Bronchial epithelial cell (primary cell): Measurements from ENCODE around the gene PKNOX1. TPM values are rescaled to one million over a fixed set of nuclear protein-coding genes. Genes with fewer than 3 reads are reported as not detected.
"Not testable (repeated sequence)": the region's sequence is repeated elsewhere in the genome, so short reads cannot be mapped to it uniquely, and the experiment has no call there.

Experiments used
- DNase-seq: peaks from one replicate; pipeline ENCODE4 v3.0.0-alpha.2; 2010; ENCODE audit warnings: low read depth
- FAIRE-seq: peaks from 2 replicates; lab custom pipeline; 2011; peaks lifted over from hg19 to GRCh38; lab: Jason Lieb, UNC
- H3K27me3 ChIP-seq: 2 replicates; pipeline ENCODE4 v1.5.1; 2011; ENCODE audit warnings: low read length; ENCODE audit not compliant: control insufficient read depth, insufficient read depth
- H3K36me3 ChIP-seq: 2 replicates; pipeline ENCODE4 v1.5.1; 2011; ENCODE audit warnings: low read length; ENCODE audit not compliant: control insufficient read depth, insufficient read depth
- H3K4me3 ChIP-seq: 2 replicates; pipeline ENCODE4 v1.5.1; 2011; ENCODE audit warnings: mild to moderate bottlenecking, low read depth, low read length, control low read depth
- total RNA-seq: library from RNA; depleted of rRNA; stranded (reverse); fragments of >200 nt; gene quantifications from 2 replicates; pipeline ENCODE4 v1.2.1, GENCODE V29; 2014
- TF ChIP-seq, protein P1 (sequence below): IDR thresholded peaks from 2 replicates; pipeline ENCODE4 v1.5.1; 2011; ENCODE audit warnings: mild to moderate bottlenecking, moderate library complexity, low read length, control low read depth, inconsistent platforms; ENCODE audit not compliant: insufficient read depth, severe bottlenecking

Gene PKNOX1
- total RNA-seq, 1 donor from 2014 or later, result 7.9 TPM

DNA sequence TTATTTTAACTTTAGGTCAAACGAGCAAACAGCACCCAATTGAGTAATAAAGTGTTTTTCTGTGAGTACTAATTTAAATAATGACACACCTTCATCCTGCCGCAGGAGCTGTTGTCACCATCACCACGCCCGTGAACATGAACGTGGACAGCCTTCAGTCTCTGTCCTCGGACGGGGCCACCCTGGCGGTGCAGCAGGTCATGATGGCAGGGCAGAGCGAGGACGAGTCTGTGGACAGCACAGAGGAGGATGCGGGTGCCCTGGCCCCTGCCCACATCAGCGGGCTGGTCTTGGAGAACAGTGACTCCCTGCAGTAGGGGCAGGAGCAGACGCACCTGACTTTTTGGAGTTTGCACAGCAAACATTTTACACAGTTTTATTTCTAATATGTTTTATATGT lies 55.4 kb downstream of the PKNOX1 start:
- peaks cover 12% of the 10 kb centered on the region for H3K36me3 ChIP-seq
- FAIRE-seq, result no peak
- no peaks in the 10 kb centered on the region for H3K27me3 ChIP-seq
- TF ChIP-seq, protein P1, sequence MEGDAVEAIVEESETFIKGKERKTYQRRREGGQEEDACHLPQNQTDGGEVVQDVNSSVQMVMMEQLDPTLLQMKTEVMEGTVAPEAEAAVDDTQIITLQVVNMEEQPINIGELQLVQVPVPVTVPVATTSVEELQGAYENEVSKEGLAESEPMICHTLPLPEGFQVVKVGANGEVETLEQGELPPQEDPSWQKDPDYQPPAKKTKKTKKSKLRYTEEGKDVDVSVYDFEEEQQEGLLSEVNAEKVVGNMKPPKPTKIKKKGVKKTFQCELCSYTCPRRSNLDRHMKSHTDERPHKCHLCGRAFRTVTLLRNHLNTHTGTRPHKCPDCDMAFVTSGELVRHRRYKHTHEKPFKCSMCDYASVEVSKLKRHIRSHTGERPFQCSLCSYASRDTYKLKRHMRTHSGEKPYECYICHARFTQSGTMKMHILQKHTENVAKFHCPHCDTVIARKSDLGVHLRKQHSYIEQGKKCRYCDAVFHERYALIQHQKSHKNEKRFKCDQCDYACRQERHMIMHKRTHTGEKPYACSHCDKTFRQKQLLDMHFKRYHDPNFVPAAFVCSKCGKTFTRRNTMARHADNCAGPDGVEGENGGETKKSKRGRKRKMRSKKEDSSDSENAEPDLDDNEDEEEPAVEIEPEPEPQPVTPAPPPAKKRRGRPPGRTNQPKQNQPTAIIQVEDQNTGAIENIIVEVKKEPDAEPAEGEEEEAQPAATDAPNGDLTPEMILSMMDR, result no peak
- H3K4me3 ChIP-seq, result no peak overlapping the region
- DNase-seq, result no peak

DNA sequence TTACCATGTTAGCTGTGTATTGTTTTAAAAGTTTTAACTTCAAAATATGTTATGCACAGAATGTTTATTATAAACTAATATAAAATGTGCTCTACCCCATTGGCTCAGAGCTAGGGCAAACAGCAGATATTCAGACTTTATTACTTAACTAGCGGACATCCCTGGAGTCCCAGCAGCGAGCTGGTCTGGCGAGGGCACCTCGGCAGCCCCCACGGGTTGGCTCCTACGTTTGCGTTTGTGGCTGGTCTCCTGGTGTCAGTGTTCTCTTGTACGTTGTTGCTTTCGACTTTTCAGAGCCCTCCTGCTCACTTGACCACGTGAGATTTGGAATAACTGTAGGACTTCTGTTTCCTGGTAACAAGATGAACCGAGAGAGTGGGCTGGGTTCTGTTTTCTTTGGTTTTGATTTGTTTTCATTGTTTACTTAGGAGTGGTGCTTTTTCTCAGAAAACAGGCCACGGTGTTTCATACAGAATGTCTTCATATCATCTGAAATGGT lies 56.8 kb downstream of the PKNOX1 start:
- TF ChIP-seq, protein P1, result no peak
- FAIRE-seq (no peak), DNase-seq (no peak)
- no peak overlapping the region for H3K4me3 ChIP-seq
- peaks cover 8% of the 10 kb centered on the region for H3K36me3 ChIP-seq
- no peaks in the 10 kb centered on the region for H3K27me3 ChIP-seq

DNA sequence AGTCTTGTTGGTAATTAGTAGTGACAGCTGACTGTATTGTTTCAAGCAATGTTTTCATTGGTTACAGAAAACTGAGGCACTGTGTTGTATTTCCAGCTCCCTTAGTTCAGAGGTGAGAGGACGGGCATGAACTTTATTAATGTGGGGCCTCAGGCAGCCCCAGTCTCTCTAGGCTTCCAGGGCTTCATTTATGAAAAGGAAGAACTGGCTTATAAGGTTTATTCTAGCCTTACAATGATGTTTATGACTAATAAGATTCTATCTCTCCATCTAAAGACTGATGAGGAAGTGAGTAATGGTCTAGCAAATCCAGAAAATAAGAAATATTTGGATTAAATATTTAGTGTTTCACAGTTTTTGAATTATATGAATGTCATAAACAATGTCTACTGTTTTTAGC lies 59.7 kb downstream of the PKNOX1 start:
- Histone ChIP-seq H3K36me3 (peaks cover 4% of the 10 kb centered on the region), H3K4me3 (no peak overlapping the region), H3K27me3 (no peaks in the 10 kb centered on the region)
- no peak for FAIRE-seq
- DNase-seq, result no peak
- TF ChIP-seq, protein P1, result no peak

DNA sequence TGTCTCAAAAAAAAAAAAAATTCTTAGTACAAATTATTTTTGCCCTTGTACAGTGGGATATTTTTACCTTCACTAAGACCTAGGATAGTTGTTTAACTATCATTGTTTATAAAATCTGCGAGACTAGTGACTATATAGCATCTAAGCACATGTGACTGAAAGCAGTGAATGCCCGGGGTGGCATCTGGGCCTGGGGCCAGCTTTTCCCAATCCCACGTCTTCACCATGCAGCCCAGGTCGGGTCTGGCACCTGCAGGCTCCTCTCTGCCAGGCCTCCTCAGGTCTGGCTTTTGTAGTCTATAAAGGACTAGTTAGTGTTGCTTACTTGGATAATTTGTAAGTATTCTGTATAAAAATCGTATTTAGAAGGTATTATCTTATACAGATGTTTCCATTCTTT lies 60.5 kb downstream of the PKNOX1 start:
- Histone ChIP-seq H3K27me3 (no peaks in the 10 kb centered on the region), H3K36me3 (peaks cover 3% of the 10 kb centered on the region), H3K4me3 (no peak overlapping the region)
- DNase-seq (no peak), FAIRE-seq (no peak)
- TF ChIP-seq, protein P1, result no peak

DNA sequence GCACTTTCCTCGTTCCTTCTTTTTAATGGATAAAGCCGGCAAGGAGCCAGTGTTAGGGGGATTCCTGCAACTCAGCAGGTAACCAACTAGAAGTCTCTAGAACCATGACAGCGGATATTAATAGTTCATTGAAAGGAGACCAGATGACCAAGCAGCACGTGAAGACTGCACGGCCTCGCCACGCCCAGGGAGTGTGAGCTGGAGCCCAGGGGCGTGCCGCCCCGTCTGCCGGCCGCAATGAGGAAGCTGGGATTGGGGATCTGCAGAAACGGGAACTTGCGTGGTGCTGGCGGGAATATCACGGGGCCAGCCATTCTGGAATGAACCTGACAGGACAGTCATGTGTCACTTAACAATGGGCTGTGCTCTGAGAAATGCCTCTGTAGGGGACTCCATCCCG lies 62.5 kb downstream of the PKNOX1 start:
- not testable (repeated sequence) for DNase-seq, FAIRE-seq, H3K4me3 ChIP-seq, H3K36me3 ChIP-seq, H3K27me3 ChIP-seq

DNA sequence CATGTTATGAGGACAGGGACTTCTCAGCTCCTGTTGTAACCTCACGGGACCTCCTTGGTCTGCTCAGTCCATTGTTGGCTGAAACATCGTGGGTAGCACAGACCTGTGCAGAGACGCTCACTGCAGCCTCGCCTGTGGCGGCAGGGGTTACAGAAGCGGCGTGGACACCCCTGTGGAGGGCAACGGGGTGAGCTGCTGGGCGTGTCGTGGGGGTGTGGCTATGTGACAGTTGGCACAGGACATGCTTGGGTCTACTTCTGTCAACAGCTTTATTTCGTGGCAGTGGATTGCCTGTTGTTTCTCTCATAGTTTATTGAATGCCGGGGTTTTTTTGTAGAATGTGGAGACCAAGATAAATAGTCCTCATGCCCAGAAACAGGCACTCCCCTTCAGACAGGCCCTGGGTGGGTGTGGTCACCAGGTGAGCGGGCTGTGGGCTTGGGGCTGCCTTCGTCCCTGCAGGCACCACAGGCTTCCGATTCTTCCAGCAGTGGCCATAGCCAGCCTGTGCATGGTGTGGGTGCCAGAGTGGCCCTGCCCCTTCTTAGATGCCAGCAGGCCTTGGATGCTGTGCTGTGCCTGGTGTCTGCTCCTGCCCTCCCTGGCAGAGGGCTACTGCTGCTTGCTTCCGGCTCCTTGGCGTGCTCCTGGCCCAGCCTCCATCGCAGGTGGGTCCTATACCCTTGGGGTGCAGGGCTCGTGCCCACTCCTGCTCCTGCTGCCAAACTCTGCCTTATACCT lies 63.7 kb downstream of the PKNOX1 start:
- not testable (repeated sequence) for FAIRE-seq

DNA sequence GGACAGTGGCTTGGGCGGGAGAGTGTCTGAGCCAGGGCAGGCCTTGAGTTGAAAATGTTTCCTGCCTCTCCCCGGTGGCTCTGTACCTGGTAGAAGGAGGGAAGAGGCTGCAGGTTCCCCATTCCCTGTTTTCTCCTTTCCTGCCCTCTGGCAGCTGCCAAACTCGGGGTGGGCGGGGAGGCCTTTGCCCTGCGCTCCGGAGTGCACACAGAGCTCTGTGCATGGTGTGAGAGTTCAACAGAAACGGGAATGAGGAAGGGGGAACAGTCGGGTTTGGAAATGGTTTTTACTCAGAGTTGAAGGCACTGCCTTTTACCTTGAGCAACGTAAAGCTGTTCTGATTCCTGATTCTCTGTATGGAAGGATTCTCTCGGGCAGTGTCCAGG lies 64.3 kb downstream of the PKNOX1 start:
- H3K27me3 ChIP-seq, DNase-seq, FAIRE-seq, H3K36me3 ChIP-seq, H3K4me3 ChIP-seq: not testable (repeated sequence)

More for the DNA sequence above, 63.7 kb downstream of the PKNOX1 start:
- H3K27me3 ChIP-seq, H3K36me3 ChIP-seq, DNase-seq, H3K4me3 ChIP-seq: not testable (repeated sequence)

DNA sequence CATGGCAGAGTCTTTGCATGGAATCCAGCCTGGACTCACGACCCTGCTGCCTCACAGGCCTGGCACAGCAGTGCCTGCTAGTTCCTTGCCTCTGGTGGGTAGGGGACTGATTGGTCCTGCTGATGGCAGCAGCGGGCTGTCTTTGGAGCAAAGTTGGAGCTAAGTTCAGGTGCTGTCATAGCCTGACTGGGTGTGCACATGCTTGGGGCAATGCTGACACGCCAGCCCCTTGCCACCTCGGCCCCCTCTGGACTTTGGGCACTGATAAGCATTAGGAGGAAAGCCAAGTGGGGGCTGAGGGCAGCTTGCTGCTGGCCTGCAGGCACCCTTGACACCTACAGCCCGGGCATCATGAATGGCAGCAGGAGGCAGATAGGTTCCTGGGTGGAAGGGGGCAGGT lies 67.8 kb downstream of the PKNOX1 start:
- not testable (repeated sequence) for DNase-seq, FAIRE-seq, H3K27me3 ChIP-seq, H3K36me3 ChIP-seq, H3K4me3 ChIP-seq

DNA sequence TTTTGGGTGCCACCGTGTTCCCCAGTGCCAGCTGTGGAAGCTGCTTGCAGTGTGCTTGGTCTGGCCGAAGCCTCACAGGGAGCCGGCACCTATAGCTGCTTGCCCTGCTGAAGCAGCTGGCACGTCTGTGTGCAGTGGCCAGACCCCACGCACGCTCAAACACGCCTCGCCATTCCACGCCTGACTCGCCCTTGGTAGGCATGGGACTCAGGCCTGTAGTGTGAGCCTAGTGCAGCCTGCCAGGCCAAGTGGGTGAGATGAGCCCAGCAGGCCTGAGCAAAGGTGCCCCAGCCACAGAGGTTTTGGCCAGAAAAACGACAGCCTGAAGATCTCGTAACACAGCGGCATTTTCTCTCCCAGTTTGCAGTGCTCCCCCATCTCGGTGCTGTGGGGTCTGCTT lies 68.9 kb downstream of the PKNOX1 start:
- not testable (repeated sequence) for FAIRE-seq, DNase-seq, H3K4me3 ChIP-seq

DNA sequence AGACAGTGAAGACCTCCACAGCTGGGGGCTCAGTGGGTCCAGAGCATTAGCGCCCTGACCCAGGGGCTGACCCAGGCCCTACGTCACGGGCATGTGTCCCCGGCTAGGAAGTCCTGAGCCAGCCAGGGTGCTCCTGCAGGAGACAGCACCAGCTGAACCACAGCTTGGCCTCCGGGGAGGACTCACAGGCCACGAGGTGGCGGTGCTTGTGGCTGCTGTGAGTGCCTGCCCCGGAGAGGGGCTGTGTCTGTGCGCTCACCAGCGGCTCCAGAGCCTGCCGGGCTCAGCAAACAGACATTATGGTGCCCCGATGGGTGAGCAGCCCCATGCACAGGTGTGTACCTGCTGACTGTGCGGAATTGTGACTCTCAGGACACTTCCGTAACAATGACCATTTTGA lies 70.2 kb downstream of the PKNOX1 start:
- H3K36me3 ChIP-seq, H3K4me3 ChIP-seq, FAIRE-seq, DNase-seq, H3K27me3 ChIP-seq: not testable (repeated sequence)

More for the DNA sequence above, 68.9 kb downstream of the PKNOX1 start:
- not testable (repeated sequence) for H3K36me3 ChIP-seq, H3K27me3 ChIP-seq
